ENCODE data around the gene FAM120A.
"Not testable (repeated sequence)": the region's sequence is repeated elsewhere in the genome, so short reads cannot be mapped to it uniquely, and the experiment has no call there.

FAM120A gene

GRCh38 chr9:93475108-93475507, 23.6 kb downstream of the FAM120A start:
- no peak for DNase-seq

- no peak for DNase-seq
These were observed 24.4 kb downstream of the FAM120A start for GRCh38 chr9:93475856-93476255.

GRCh38 chr9:93476924-93477323, 25.4 kb downstream of the FAM120A start:
- no peak for DNase-seq

- DNase-seq, result no peak
These were observed 25.9 kb downstream of the FAM120A start for GRCh38 chr9:93477397-93477796.

- DNase-seq, result no peak
These were observed 28.2 kb downstream of the FAM120A start for GRCh38 chr9:93479726-93480125.

- no peak for DNase-seq
These were observed 28.8 kb downstream of the FAM120A start for GRCh38 chr9:93480262-93480661.

GRCh38 chr9:93480728-93481324, 29.3 kb downstream of the FAM120A start:
- DNase-seq, result no peak

GRCh38 chr9:93483497-93483896, 32.0 kb downstream of the FAM120A start:
- no peak for DNase-seq

- no peak for DNase-seq
These were observed 34.8 kb downstream of the FAM120A start for GRCh38 chr9:93486268-93486667.

GRCh38 chr9:93488244-93488643, 36.8 kb downstream of the FAM120A start:
- DNase-seq, result no peak

- DNase-seq, result no peak
These were observed 40.2 kb downstream of the FAM120A start for GRCh38 chr9:93491593-93492232.

- DNase-seq, result no peak
These were observed 40.8 kb downstream of the FAM120A start for GRCh38 chr9:93492327-93492726.

- no peak for DNase-seq
These were observed 42.5 kb downstream of the FAM120A start for GRCh38 chr9:93493949-93494348.

GRCh38 chr9:93496285-93496684, 44.8 kb downstream of the FAM120A start:
- no peak for DNase-seq

- DNase-seq, result no peak
These were observed 49.2 kb downstream of the FAM120A start for GRCh38 chr9:93500571-93501298.

- no peak for DNase-seq
These were observed 49.9 kb downstream of the FAM120A start for GRCh38 chr9:93501406-93501805.

GRCh38 chr9:93503381-93503780, 51.9 kb downstream of the FAM120A start:
- DNase-seq, result no peak

- DNase-seq, result no peak
These were observed 54.2 kb downstream of the FAM120A start for GRCh38 chr9:93505541-93506132.

GRCh38 chr9:93507768-93508167, 56.3 kb downstream of the FAM120A start:
- DNase-seq, result peak; percentile 47

GRCh38 chr9:93508207-93508606, 56.7 kb downstream of the FAM120A start:
- no peak for DNase-seq

- DNase-seq, result no peak
These were observed 57.6 kb downstream of the FAM120A start for GRCh38 chr9:93509084-93509483.

- no peak for DNase-seq
These were observed 58.6 kb downstream of the FAM120A start for GRCh38 chr9:93510041-93510440.

GRCh38 chr9:93511228-93511627, 59.7 kb downstream of the FAM120A start:
- DNase-seq, result not testable (repeated sequence)

Data from activated CD4-positive, alpha-beta T cell treated with anti-CD3 and anti-CD28 coated beads, Interleukin-10, Interleukin-2, amounts not matched to agents 100 ng/mL and 50 ng/mL, durations not matched to agents 16 hours and 8 hours (primary cell).